T follicular helper cell (primary cell): Measurements from ENCODE around the gene C8A.

Source experiments
- DNase-seq: peaks from one replicate; pipeline ENCODE4 v3.0.0-alpha.2; 2020; ENCODE audit warnings: low read depth

Gene C8A

GRCh38 chr1:56927171-56927570 lies 72.6 kb downstream of the C8A start:
- DNase-seq = no peak

DNA sequence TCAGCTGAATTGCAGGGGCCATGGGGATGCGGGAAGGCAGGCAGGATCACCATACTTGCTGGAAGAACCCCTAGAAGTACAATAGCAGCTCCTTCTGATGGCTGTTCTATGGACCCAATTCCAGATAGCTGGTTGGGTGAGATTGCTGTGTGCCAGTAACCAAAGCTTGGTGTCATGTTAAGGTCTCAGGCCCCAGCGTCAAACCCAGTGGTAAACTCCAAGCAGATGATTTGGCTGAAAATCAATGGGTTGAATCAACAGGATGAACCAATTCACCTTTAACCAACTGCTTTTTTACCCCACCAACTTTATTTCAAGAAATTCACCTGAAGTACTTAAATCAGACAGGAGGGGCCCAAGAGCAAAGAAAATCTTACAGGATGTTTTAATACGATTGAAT lies 73.4 kb downstream of the C8A start:
- DNase-seq = no peak

GRCh38 chr1:56929492-56929891 lies 74.9 kb downstream of the C8A start:
- DNase-seq = no peak

DNA sequence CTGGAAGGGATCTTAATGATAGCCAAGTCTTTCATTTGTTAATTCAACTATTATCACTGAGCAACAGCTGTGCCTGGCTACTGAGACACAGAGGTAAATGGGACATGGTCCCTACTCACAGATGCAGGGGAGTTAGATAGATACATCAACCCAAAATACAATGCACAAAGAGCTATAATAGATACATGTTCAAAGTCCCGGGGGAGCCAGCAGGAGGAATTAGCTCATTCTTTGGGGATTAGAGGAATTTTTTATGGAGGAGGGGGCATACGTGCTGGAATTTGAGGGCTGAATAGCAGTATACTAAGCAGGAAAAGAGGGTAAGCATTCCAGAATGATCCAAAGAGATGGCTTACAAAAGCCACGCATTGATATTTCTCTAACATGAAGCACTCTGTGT lies 76.6 kb downstream of the C8A start:
- DNase-seq = no peak

- no peak for DNase-seq
Measured at GRCh38 chr1:56931686-56932085, 77.1 kb downstream of the C8A start.

- no peak for DNase-seq
Measured at GRCh38 chr1:56933161-56933560, 78.6 kb downstream of the C8A start.

DNA sequence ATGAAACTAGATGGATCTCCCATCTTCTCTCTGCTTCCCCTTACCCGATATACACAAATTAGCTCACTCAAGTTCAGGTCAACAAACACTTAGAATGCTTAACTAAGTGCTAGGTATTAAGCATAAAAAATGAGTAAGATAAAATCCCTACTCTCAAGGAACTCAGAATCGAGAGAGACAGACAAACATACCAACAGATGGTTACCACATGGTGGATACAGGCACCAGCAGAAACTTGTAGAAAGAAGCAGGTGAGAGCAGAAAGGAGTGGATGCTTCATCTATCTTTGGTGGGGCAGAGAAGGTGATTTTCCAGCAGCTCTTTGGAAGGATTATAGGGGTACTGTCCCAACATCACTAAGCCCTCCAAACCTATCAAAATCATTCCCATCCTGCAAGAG lies 79.0 kb downstream of the C8A start:
- DNase-seq = no peak

DNA sequence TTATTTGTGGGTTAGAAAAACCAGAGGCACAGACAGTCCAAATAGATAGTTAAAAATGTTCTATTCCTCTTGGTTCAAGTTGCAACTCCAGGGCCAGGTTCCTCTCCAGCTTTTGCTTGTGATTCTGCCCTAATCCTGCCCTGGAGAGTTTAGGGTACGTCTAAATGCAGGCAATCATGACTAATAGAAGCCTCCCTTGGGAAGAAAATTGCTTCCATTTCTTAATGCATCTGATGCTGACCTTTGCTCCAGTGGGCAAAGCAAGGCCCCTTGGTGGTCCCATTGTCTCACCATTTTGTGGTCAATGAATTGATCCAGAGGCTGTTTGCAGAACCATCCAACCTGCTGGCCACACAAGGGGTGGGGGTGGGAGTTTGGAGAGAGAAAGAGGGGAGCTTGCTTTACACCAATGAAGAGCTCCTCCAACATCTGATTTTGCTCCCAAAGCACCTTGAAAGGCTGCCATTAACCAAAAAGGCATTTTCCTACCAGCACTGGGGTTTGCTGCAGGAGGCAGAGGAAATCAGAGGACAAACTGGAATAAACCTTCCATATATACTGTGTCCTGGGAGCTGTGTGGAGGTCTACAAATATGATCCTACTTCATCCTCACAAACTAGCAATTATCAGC lies 79.9 kb downstream of the C8A start:
- no peak for DNase-seq

- DNase-seq = no peak
Measured at GRCh38 chr1:56938646-56939045, 84.0 kb downstream of the C8A start.

GRCh38 chr1:56939209-56939608 lies 84.6 kb downstream of the C8A start:
- DNase-seq = no peak

DNA sequence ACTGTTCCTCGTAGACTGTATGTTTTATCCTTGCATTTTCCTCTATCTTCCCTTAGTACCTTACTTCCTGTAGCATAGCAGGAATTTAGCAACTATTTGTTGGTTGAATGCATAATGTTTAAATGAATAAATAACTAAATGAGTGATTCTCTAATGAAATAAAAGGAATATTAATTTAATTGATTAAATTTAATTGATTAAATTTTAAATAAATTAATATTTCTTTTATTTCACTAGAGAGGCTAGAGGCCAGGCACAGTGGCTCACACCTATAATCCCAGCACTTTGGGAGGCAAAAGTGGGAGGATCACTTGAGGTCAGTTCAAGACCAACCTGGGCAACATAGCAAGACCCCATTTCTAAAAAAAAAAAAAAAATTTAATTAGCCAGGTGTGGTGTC lies 85.4 kb downstream of the C8A start:
- DNase-seq = no peak

- DNase-seq = no peak
Measured at GRCh38 chr1:56948403-56949023, 93.9 kb downstream of the C8A start.

GRCh38 chr1:56952501-56952900 lies 97.9 kb downstream of the C8A start:
- DNase-seq = no peak

DNA sequence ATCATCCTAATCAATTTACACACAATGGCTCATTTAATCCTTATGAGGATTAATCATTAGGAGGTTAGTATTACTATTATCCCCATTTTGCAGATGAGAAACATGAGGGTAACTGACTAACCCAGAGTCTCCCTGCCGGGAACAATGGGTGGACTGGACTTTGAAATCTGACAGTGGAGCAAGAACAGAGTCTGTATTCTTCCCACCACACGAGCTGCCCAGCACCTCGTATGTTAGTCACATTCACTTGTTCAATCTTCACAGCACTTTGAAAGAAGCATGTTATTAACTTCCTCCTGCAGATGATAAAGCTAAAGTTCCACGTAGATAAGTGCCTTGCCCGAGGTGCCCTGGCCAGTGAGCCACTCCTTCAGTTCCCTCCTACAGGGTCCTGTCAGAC lies 98.8 kb downstream of the C8A start:
- DNase-seq = no peak

GRCh38 chr1:56954664-56955063 lies 100.1 kb downstream of the C8A start:
- DNase-seq = no peak

- DNase-seq = no peak
Measured at GRCh38 chr1:56957931-56958330, 103.3 kb downstream of the C8A start.

- no peak for DNase-seq
Measured at GRCh38 chr1:56958526-56958925, 103.9 kb downstream of the C8A start.

- no peak for DNase-seq
Measured at GRCh38 chr1:56961426-56961825, 106.8 kb downstream of the C8A start.

- DNase-seq = no peak
Measured at GRCh38 chr1:56963667-56964066, 109.1 kb downstream of the C8A start.

DNA sequence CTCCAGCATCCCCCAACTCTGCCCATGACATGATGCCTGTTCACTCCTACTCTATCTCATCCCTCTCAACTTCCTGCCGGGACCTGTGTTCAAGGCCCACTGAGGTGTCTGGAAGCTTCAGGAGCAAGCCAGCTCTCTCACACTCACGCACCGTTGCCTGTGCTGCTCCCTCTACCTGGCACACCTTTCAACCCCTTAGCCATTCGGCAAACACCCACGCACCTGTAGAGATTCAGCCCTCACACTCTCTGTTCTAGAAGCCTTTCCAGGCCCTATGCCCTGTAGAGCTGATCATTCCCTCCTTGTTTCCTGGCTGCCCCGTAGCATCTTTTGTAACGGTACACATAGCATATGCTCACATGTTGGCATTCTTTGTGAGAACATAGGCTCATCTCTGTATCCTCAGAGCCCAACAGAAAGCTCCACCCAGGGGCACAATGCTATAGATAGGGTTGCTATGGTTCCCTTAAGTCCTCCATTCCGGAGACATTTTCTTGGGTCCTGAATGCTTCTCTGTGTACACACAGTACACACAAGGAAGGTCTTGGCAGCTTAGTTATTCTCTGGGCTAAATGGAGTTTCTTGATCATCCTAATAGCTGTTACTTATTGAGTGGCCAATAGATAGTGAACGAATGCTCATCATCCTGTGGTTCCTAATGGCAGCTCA lies 109.9 kb downstream of the C8A start:
- DNase-seq = no peak

DNA sequence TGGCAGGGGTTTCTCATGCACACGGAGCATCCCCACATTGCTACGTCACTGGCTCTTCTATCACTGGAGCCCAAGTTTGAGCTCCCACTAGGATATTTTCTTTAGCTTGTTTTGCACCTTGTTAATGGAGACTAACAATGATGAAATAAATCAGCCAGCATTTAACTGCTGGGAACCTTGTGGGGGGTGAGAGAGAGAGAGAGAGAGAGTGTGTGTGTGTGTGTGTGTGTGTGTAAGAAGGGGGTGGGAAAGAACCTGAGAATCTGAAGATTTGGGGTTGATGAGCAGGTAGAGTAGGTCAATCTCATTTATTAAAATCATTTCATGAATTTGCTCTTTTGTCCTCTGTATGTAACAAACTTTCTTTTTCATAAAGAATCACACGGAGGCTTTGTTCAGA lies 110.6 kb downstream of the C8A start:
- DNase-seq = no peak

DNA sequence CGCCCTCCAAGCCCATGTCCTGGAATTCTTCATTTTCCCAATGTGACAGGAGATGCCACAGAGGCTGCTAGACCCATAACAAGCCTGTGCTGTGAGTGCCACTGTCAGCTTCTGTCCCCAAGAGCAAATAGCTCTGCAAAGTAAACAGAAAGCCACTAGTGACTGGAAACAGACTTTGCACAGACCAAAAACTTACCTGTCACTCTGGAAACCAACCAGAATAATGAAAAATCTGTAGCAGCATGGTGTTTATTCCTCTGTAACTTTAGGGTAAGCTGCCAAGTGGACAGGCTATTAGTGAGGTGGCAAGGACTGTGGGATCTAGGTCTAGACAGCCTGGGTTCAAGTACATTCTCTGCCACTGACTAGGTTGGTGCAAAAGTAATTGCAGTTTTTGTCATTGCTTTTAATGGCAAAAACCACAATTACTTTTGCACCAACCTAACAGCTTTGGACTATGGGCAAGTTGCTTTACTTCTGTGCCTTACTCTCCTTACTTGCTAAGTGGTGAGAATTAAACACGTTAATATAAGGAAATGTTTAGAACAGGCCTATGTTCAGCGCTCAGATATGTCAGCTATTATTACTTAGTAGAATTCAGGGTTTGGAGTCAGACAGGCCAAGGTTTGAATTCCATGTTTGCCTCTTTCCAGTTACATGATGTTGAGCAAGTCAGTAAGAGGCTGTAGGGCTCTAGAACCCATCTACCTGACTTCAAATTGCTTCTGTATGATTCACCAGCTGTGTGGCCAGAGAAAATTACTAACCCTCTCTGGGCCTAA lies 111.5 kb downstream of the C8A start, which contains the start of gene C8B:
C8B (minus strand) TSS at position 100 of the 782 bp plus-strand sequence; CDS start at position 33, 67 bp downstream.
- DNase-seq = no peak

DNA sequence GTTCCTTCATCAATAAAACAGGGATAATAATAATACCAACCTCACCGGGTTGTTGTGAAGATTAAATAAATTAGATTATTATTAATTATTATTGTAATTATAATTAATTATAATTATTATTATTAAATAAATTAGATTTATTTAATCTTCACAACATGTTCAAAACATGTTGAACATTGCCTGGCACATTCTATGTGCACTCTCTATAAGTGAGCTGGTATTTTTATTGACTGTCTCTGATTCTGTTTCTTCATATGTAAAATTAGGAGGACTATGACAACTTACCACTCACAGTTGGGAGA lies 112.1 kb downstream of the C8A start:
- no peak for DNase-seq
